Measurements from ENCODE around the gene AFM. TPM values are rescaled to one million over a fixed set of nuclear protein-coding genes. Genes with fewer than 3 reads are reported as not detected.

The AFM gene
- total RNA-seq = not detected
- not detected for polyA plus RNA-seq

DNA sequence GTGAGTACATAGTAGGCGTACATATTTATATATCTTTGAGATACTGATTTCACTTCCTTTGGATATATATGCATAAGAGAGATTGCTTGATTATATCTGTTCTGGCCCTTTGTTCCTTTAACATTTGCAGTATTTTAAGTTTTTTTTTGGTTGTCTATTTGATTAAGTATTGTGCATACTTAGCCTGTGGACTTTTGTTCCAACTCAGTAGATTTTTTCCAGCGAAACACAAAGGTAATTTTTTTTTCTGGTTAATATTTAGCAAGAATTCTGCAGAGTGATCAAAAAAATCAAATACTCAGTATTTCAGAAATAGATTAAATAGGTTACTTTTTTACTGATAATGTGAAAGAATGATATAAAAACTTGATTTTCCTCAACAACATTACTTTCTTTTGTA, at the start of gene AFM:
AFM (plus strand) TSS at position 388 of the 400 bp plus-strand sequence. CDS start 31 bp downstream, outside the sequence.
- Histone ChIP-seq H3K4me1 (ENCODE audit: insufficient read depth, low read length) (no peaks in the 10 kb centered on the region), H3K36me3 (ENCODE audit: insufficient read depth, low read length) (no peaks in the 10 kb centered on the region), H3K4me3 (ENCODE audit: low read length) (no peak within 1 kb of the TSS), H3K9me3 (ENCODE audit: low read length) (no peaks in the 10 kb centered on the region), H3K27me3 (ENCODE audit: insufficient read depth, low read length, poor library complexity, severe bottlenecking) (no peaks in the 10 kb centered on the region), H3K27ac (ENCODE audit: low read depth, low read length) (no peak within 1 kb of the TSS)
- Mint-ChIP-seq H3K27me3 (no peaks in the 10 kb centered on the region), H3K36me3 (no peaks in the 10 kb centered on the region), H3K4me1 (no peaks in the 10 kb centered on the region), H3K9me3 (peaks cover 0 to 4% (median 0%) of the 10 kb centered on the region in 5 donors), H3K27ac (no peak within 1 kb of the TSS), H3K4me3 (no peak within 1 kb of the TSS)
- DNase-seq = no peak
- CTCF ChIA-PET = no interaction called here
- POLR2A ChIA-PET = no interaction called here

DNA sequence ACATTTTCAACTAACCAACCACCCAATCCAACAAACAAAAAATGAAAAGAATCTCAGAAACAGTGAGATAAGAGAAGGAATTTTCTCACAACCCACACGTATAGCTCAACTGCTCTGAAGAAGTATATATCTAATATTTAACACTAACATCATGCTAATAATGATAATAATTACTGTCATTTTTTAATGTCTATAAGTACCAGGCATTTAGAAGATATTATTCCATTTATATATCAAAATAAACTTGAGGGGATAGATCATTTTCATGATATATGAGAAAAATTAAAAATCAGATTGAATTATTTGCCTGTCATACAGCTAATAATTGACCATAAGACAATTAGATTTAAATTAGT, 49.8 kb upstream of the AFM start:
- Mint-ChIP-seq H3K9me3 (no peaks in the 10 kb centered on the region), H3K27me3 (peaks cover 0 to 4% of the 10 kb centered on the region in 2 donors), H3K4me3 (no peak overlapping the region), H3K36me3 (no peaks in the 10 kb centered on the region), H3K4me1 (no peaks in the 10 kb centered on the region), H3K27ac (no peak overlapping the region)
- Histone ChIP-seq H3K27me3 (ENCODE audit: insufficient read depth, low read length, poor library complexity, severe bottlenecking) (no peaks in the 10 kb centered on the region), H3K9me3 (ENCODE audit: low read length) (no peaks in the 10 kb centered on the region), H3K4me1 (ENCODE audit: insufficient read depth, low read length) (no peaks in the 10 kb centered on the region), H3K36me3 (ENCODE audit: insufficient read depth, low read length) (no peaks in the 10 kb centered on the region), H3K27ac (ENCODE audit: low read depth, low read length) (no peak overlapping the region), H3K4me3 (ENCODE audit: low read length) (no peak overlapping the region)
- DNase-seq = no peak
- ChIA-PET POLR2A (no interaction called here), CTCF (interaction anchor here (1.2 kb wide), 1 partner anchor 14 kb away, joined by 3 read pairs; no protein-coding TSS in a partner anchor)

- Mint-ChIP-seq H3K4me3 (no peak overlapping the region), H3K27ac (no peak overlapping the region), H3K36me3 (no peaks in the 10 kb centered on the region), H3K9me3 (no peaks in the 10 kb centered on the region), H3K27me3 (peaks cover 0 to 4% of the 10 kb centered on the region in 2 donors), H3K4me1 (no peaks in the 10 kb centered on the region)
- H3K4me1 ChIP-seq (ENCODE audit: insufficient read depth, low read length) = no peaks in the 10 kb centered on the region
- no peak overlapping the region for H3K27ac ChIP-seq (ENCODE audit: low read depth, low read length)
- POLR2A ChIA-PET = no interaction called here
- CTCF ChIA-PET = interaction anchor here (1.2 kb wide), 1 partner anchor 14 kb away, joined by 3 read pairs; no protein-coding TSS in a partner anchor
- no peak overlapping the region for H3K4me3 ChIP-seq (ENCODE audit: low read length)
- H3K36me3 ChIP-seq (ENCODE audit: insufficient read depth, low read length) = no peaks in the 10 kb centered on the region
- no peaks in the 10 kb centered on the region for H3K9me3 ChIP-seq (ENCODE audit: low read length)
- DNase-seq = no peak
- H3K27me3 ChIP-seq (ENCODE audit: insufficient read depth, low read length, poor library complexity, severe bottlenecking) = no peaks in the 10 kb centered on the region
These were observed 49.2 kb upstream of the AFM start for GRCh38 chr4:73432169-73433000.

- no peak for DNase-seq
- H3K4me3 Mint-ChIP-seq = no peak overlapping the region
- no peak overlapping the region for H3K27ac ChIP-seq (ENCODE audit: low read depth, low read length)
- no peaks in the 10 kb centered on the region for H3K9me3 ChIP-seq (ENCODE audit: low read length)
- no peaks in the 10 kb centered on the region for H3K4me1 Mint-ChIP-seq
- ChIA-PET POLR2A (no interaction called here), CTCF (no interaction called here)
- H3K36me3 Mint-ChIP-seq = no peaks in the 10 kb centered on the region
- no peak overlapping the region for H3K4me3 ChIP-seq (ENCODE audit: low read length)
- H3K4me1 ChIP-seq (ENCODE audit: insufficient read depth, low read length) = no peaks in the 10 kb centered on the region
- H3K27ac Mint-ChIP-seq = no peak overlapping the region
- no peaks in the 10 kb centered on the region for H3K9me3 Mint-ChIP-seq
- peaks cover 0 to 4% of the 10 kb centered on the region in 2 donors for H3K27me3 Mint-ChIP-seq
- no peaks in the 10 kb centered on the region for H3K27me3 ChIP-seq (ENCODE audit: insufficient read depth, low read length, poor library complexity, severe bottlenecking)
- no peaks in the 10 kb centered on the region for H3K36me3 ChIP-seq (ENCODE audit: insufficient read depth, low read length)
These were observed 48.4 kb upstream of the AFM start for GRCh38 chr4:73433140-73433539.

GRCh38 chr4:73434311-73434710, 47.2 kb upstream of the AFM start:
- CTCF ChIA-PET = no interaction called here
- H3K4me1 ChIP-seq (ENCODE audit: insufficient read depth, low read length) = no peaks in the 10 kb centered on the region
- H3K27me3 Mint-ChIP-seq = peaks cover 0 to 4% of the 10 kb centered on the region in 2 donors
- POLR2A ChIA-PET = no interaction called here
- no peak overlapping the region for H3K27ac ChIP-seq (ENCODE audit: low read depth, low read length)
- no peaks in the 10 kb centered on the region for H3K9me3 ChIP-seq (ENCODE audit: low read length)
- no peaks in the 10 kb centered on the region for H3K36me3 Mint-ChIP-seq
- no peak overlapping the region for H3K4me3 ChIP-seq (ENCODE audit: low read length)
- H3K36me3 ChIP-seq (ENCODE audit: insufficient read depth, low read length) = no peaks in the 10 kb centered on the region
- DNase-seq = no peak
- H3K27ac Mint-ChIP-seq = no peak overlapping the region
- no peaks in the 10 kb centered on the region for H3K9me3 Mint-ChIP-seq
- H3K4me1 Mint-ChIP-seq = no peaks in the 10 kb centered on the region
- H3K27me3 ChIP-seq (ENCODE audit: insufficient read depth, low read length, poor library complexity, severe bottlenecking) = no peaks in the 10 kb centered on the region
- H3K4me3 Mint-ChIP-seq = no peak overlapping the region

DNA sequence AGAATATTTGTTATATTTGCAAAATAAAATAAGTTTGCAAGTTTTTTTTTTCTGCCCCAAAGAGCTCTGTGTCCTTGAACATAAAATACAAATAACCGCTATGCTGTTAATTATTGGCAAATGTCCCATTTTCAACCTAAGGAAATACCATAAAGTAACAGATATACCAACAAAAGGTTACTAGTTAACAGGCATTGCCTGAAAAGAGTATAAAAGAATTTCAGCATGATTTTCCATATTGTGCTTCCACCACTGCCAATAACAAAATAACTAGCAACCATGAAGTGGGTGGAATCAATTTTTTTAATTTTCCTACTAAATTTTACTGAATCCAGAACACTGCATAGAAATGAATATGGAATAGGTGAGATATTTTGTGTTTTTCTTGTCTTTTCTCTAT, 45.6 kb upstream of the AFM start, which contains the start of gene AFP:
AFP (plus strand) TSS at position 238 of the 400 bp plus-strand sequence; CDS start at position 280, 42 bp downstream.
- H3K4me1 Mint-ChIP-seq = no peaks in the 10 kb centered on the region
- ChIA-PET CTCF (no interaction called here), POLR2A (no interaction called here)
- Histone ChIP-seq H3K36me3 (ENCODE audit: insufficient read depth, low read length) (no peaks in the 10 kb centered on the region), H3K4me1 (ENCODE audit: insufficient read depth, low read length) (no peaks in the 10 kb centered on the region), H3K27ac (ENCODE audit: low read depth, low read length) (no peak within 1 kb of the TSS), H3K4me3 (ENCODE audit: low read length) (no peak within 1 kb of the TSS), H3K9me3 (ENCODE audit: low read length) (no peaks in the 10 kb centered on the region), H3K27me3 (ENCODE audit: insufficient read depth, low read length, poor library complexity, severe bottlenecking) (no peaks in the 10 kb centered on the region)
- no peak within 1 kb of the TSS for H3K27ac Mint-ChIP-seq
- H3K9me3 Mint-ChIP-seq = no peaks in the 10 kb centered on the region
- H3K36me3 Mint-ChIP-seq = no peaks in the 10 kb centered on the region
- peaks cover 0 to 1% of the 10 kb centered on the region in 2 donors for H3K27me3 Mint-ChIP-seq
- no peak within 1 kb of the TSS for H3K4me3 Mint-ChIP-seq
- DNase-seq = no peak

- Mint-ChIP-seq H3K27me3 (peaks cover 4 to 5% of the 10 kb centered on the region in 2 donors), H3K4me1 (no peaks in the 10 kb centered on the region), H3K9me3 (peaks cover 0 to 3% (median 0%) of the 10 kb centered on the region in 5 donors), H3K4me3 (no peak overlapping the region), H3K36me3 (no peaks in the 10 kb centered on the region), H3K27ac (no peak overlapping the region)
- Histone ChIP-seq H3K9me3 (ENCODE audit: low read length) (no peaks in the 10 kb centered on the region), H3K36me3 (ENCODE audit: insufficient read depth, low read length) (no peaks in the 10 kb centered on the region), H3K27ac (ENCODE audit: low read depth, low read length) (no peak overlapping the region), H3K4me3 (ENCODE audit: low read length) (no peak overlapping the region), H3K27me3 (ENCODE audit: insufficient read depth, low read length, poor library complexity, severe bottlenecking) (no peaks in the 10 kb centered on the region), H3K4me1 (ENCODE audit: insufficient read depth, low read length) (no peaks in the 10 kb centered on the region)
- CTCF ChIA-PET = no interaction called here
- POLR2A ChIA-PET = no interaction called here
- DNase-seq = no peak
These were observed 44.6 kb upstream of the AFM start for GRCh38 chr4:73436674-73437557.

GRCh38 chr4:73437558-73437956, 44.0 kb upstream of the AFM start:
- Histone ChIP-seq H3K27me3 (ENCODE audit: insufficient read depth, low read length, poor library complexity, severe bottlenecking) (no peaks in the 10 kb centered on the region), H3K27ac (ENCODE audit: low read depth, low read length) (no peak overlapping the region), H3K36me3 (ENCODE audit: insufficient read depth, low read length) (no peaks in the 10 kb centered on the region), H3K4me1 (ENCODE audit: insufficient read depth, low read length) (no peaks in the 10 kb centered on the region), H3K4me3 (ENCODE audit: low read length) (no peak overlapping the region), H3K9me3 (ENCODE audit: low read length) (no peaks in the 10 kb centered on the region)
- CTCF ChIA-PET = no interaction called here
- POLR2A ChIA-PET = no interaction called here
- H3K27me3 Mint-ChIP-seq = peaks cover 5 to 6% of the 10 kb centered on the region in 2 donors
- H3K27ac Mint-ChIP-seq = no peak overlapping the region
- no peaks in the 10 kb centered on the region for H3K36me3 Mint-ChIP-seq
- no peaks in the 10 kb centered on the region for H3K4me1 Mint-ChIP-seq
- peaks cover 0 to 3% (median 0%) of the 10 kb centered on the region in 5 donors for H3K9me3 Mint-ChIP-seq
- no peak overlapping the region for H3K4me3 Mint-ChIP-seq
- DNase-seq = no peak
